HCT116 (cell line): ENCODE measurements around the gene EIF5AL1. TPM values are rescaled to one million over a fixed set of nuclear protein-coding genes. Genes with fewer than 3 reads are reported as not detected.

Experiments
- ATAC-seq: fragments of 200-7000 bp; cut with Tn5 transposase; 2 replicates; pipeline ENCODE4 v1.9.1; 2020; ENCODE audit warnings: mild to moderate bottlenecking, moderate library complexity
- BruUV-seq: library from RNA; stranded (reverse); fragments of 400-500 nt; replicated peaks from 2 replicates; lab custom pipeline; 2021; lab: Mats Ljungman, UMichigan
- CTCF ChIA-PET: fragments of 300-600 bp; sonication (Branson Sonifier 250); formaldehyde crosslinking; loops from one replicate; lab custom pipeline; 2021; ENCODE audit warnings: antibody characterized with exemption; lab: Charles Lee
- POLR2A ChIA-PET: fragments of 300-600, 350-600 bp; sonication (Branson Sonifier 250); formaldehyde crosslinking; loops from one replicate; lab custom pipeline; 2021; ENCODE audit warnings: antibody characterized with exemption; lab: Charles Lee
- RAD21 ChIA-PET, 2 experiments: fragments of 300-600 bp; sonication (Branson Sonifier 250); formaldehyde crosslinking; loops; one replicate each; lab custom pipeline; 2023; ENCODE audit warnings: low total read pairs in 2 of 2; ENCODE audit not compliant: uncharacterized antibody in 2 of 2, unreplicated experiment in 2 of 2, low non-redundant PET in 1 of 2; lab: Charles Lee
- DNase-seq: peaks from one replicate; pipeline ENCODE4 v3.0.0-alpha.2; 2010; ENCODE audit warnings: low read depth, low spot score
- H2AFZ ChIP-seq: fragments of 200-600 bp; shearing (Covaris generic), sonication (generic); 2 replicates; pipeline ENCODE4 v1.6.1; 2017; ENCODE audit warnings: low read depth, mixed run types, mixed read lengths, antibody characterized with exemption, low read length; ENCODE audit not compliant: poor library complexity, severe bottlenecking
- H3K27ac ChIP-seq: 2 replicates; pipeline ENCODE4 v1.5.1; 2012; ENCODE audit warnings: low read depth, low read length
- H3K27me3 ChIP-seq: fragments of 200-600 bp; sonication (generic); 2 replicates; pipeline ENCODE4 v1.6.1; 2016; ENCODE audit warnings: mixed run types, low read length, mixed read lengths; ENCODE audit not compliant: insufficient read depth
- H3K36me3 ChIP-seq, 2 experiments: fragments of 200-500 bp in 1 of 2; fragments of 200-600 bp in 1 of 2; sonication (Bioruptor generic) in 1 of 2; sonication (generic) in 1 of 2; 2 replicates each; pipeline versions ENCODE4 v1.5.1 to v1.6.1; 2014 to 2016; ENCODE audit warnings: low read length in 2 of 2, inconsistent platforms in 1 of 2, mixed read lengths in 1 of 2, mixed run types in 1 of 2; ENCODE audit not compliant: insufficient read depth in 2 of 2, control insufficient read depth in 1 of 2
- H3K4me1 ChIP-seq, 2 experiments: fragments of 200-600 bp in 1 of 2; sonication (generic) in 1 of 2; 2 replicates each; pipeline versions ENCODE4 v1.5.1 to v1.6.1; 2012 to 2017; ENCODE audit warnings: low read length in 2 of 2, inconsistent platforms in 1 of 2, mild to moderate bottlenecking in 1 of 2, mixed read lengths in 1 of 2, mixed run types in 1 of 2, moderate library complexity in 1 of 2; ENCODE audit not compliant: insufficient read depth in 2 of 2, control insufficient read depth in 1 of 2
- H3K4me2 ChIP-seq: fragments of 200-600 bp; sonication (generic); 2 replicates; pipeline ENCODE4 v1.6.1; 2017; ENCODE audit warnings: mixed run types, low read length, mixed read lengths
- H3K4me3 ChIP-seq, 2 experiments: fragments of 200-600 bp in 1 of 2; sonication (generic) in 1 of 2; replicated peaks in 1 of 2; 2 replicates each; pipeline ENCODE4 v1.5.1; 2011 to 2016; ENCODE audit warnings: low read length in 2 of 2, control low read depth in 1 of 2, low read depth in 1 of 2, mild to moderate bottlenecking in 1 of 2, mixed read lengths in 1 of 2, mixed run types in 1 of 2
- H3K79me2 ChIP-seq: fragments of 200-600 bp; sonication (generic); 2 replicates; pipeline ENCODE4 v1.6.1; 2017; ENCODE audit warnings: mild to moderate bottlenecking, mixed run types, low read length, moderate library complexity, mixed read lengths; ENCODE audit not compliant: insufficient read depth
- H3K9ac ChIP-seq: fragments of 200-600 bp; sonication (generic); 2 replicates; pipeline ENCODE4 v1.6.1; 2016; ENCODE audit warnings: low read length, mixed read lengths
- H3K9me2 ChIP-seq: fragments of 200-600 bp; sonication (generic), shearing (Covaris generic); 2 replicates; pipeline ENCODE4 v1.6.1; 2017; ENCODE audit warnings: mixed run types, mild to moderate bottlenecking, moderate library complexity; ENCODE audit not compliant: insufficient read depth
- H3K9me3 ChIP-seq, 2 experiments: fragments of 200-500 bp in 1 of 2; fragments of 200-600 bp in 1 of 2; sonication (Bioruptor generic) in 1 of 2; sonication (generic) in 1 of 2; 2 replicates each; pipeline ENCODE4 v1.6.1; 2014 to 2017; ENCODE audit warnings: low read length in 2 of 2, mixed read lengths in 2 of 2, inconsistent platforms in 1 of 2, low read depth in 1 of 2, mild to moderate bottlenecking in 1 of 2, mixed run types in 1 of 2, moderate library complexity in 1 of 2; ENCODE audit not compliant: control insufficient read depth in 1 of 2, insufficient read depth in 1 of 2
- H4K20me1 ChIP-seq: fragments of 200-600 bp; sonication (generic), shearing (Covaris generic); 2 replicates; pipeline ENCODE4 v1.6.1; 2017; ENCODE audit warnings: mixed run types, mild to moderate bottlenecking, moderate library complexity; ENCODE audit not compliant: insufficient read depth
- CBX3 ChIP-seq: IDR thresholded peaks from 2 replicates; pipeline ENCODE4 v1.6.1; 2012; ENCODE audit warnings: low read depth
- CEBPB ChIP-seq: IDR thresholded peaks from 2 replicates; pipeline ENCODE4 v1.6.1; 2012; ENCODE audit warnings: low read depth
- EGR1 ChIP-seq: IDR thresholded peaks from 2 replicates; pipeline ENCODE4 v1.6.1; 2012; ENCODE audit warnings: low read depth
- ELF1 ChIP-seq: IDR thresholded peaks from 2 replicates; pipeline ENCODE4 v1.6.1; 2012; ENCODE audit warnings: low read depth, borderline replicate concordance
- EZH2 ChIP-seq: fragments of 200-600 bp; sonication (generic); IDR thresholded peaks from 2 replicates; pipeline ENCODE4 v1.6.1; 2017; ENCODE audit warnings: antibody characterized with exemption, mixed run types
- EZH2phosphoT487 ChIP-seq: fragments of 200-600 bp; IDR thresholded peaks from 2 replicates; pipeline ENCODE4 v1.6.1; 2018; ENCODE audit warnings: antibody characterized with exemption, borderline replicate concordance
- JUND ChIP-seq: IDR thresholded peaks from 2 replicates; pipeline ENCODE4 v1.6.1; 2012
- POLR2A ChIP-seq: IDR thresholded peaks from 2 replicates; pipeline ENCODE4 v1.7.0; 2011; ENCODE audit warnings: borderline replicate concordance; ENCODE audit not compliant: insufficient read depth, insufficient read length; ENCODE audit errors: extremely low read depth
- SIN3A ChIP-seq: IDR thresholded peaks from 2 replicates; pipeline ENCODE4 v1.6.1; 2012; ENCODE audit warnings: low read depth
- SP1 ChIP-seq: IDR thresholded peaks from 2 replicates; pipeline ENCODE4 v1.6.1; 2012; ENCODE audit warnings: low read depth
- SRF ChIP-seq: IDR thresholded peaks from 2 replicates; pipeline ENCODE4 v1.6.1; 2012; ENCODE audit warnings: low read depth
- TCF7L2 ChIP-seq: IDR thresholded peaks from 2 replicates; pipeline ENCODE4 v1.7.0; 2011; ENCODE audit warnings: borderline replicate concordance, inconsistent platforms; ENCODE audit not compliant: insufficient read depth, insufficient read length; ENCODE audit errors: extremely low read depth
- YY1 ChIP-seq: IDR thresholded peaks from 2 replicates; pipeline ENCODE4 v1.6.1; 2011; ENCODE audit warnings: low read length, low read depth, moderate library complexity, mild to moderate bottlenecking; ENCODE audit not compliant: insufficient replicate concordance; ENCODE audit errors: extremely low read depth
- ZFX ChIP-seq: fragments of 450-650 bp; IDR thresholded peaks from 2 replicates; pipeline ENCODE4 v1.6.1; 2017
- ZNF274 ChIP-seq: fragments of 200-500 bp; sonication (Bioruptor generic); IDR thresholded peaks from 2 replicates; pipeline ENCODE4 v1.6.1; 2014; ENCODE audit warnings: mild to moderate bottlenecking, low read depth, low read length, inconsistent platforms
- intact Hi-C: fragments of 100-400 bp; cut with micrococcal nuclease; formaldehyde crosslinking; loops from 2 replicates; pipeline ENCODE4 v1.10.0; 2022
- total RNA-seq: library from RNA; stranded (reverse); gene quantifications from one replicate; pipeline ENCODE4 v1.2.1, GENCODE V29; 2021; ENCODE audit not compliant: unreplicated experiment
- TF ChIP-seq, protein P1 (sequence below): IDR thresholded peaks from 2 replicates; pipeline ENCODE4 v1.6.1; 2011; ENCODE audit warnings: mild to moderate bottlenecking, low read length, moderate library complexity; ENCODE audit not compliant: insufficient replicate concordance; ENCODE audit errors: extremely low read depth
- TF ChIP-seq, protein P2 (sequence below): IDR thresholded peaks from 2 replicates; pipeline ENCODE4 v1.6.1; 2012
- TF ChIP-seq, protein P3 (sequence below): IDR thresholded peaks from 2 replicates; pipeline ENCODE4 v1.6.1; 2012
- TF ChIP-seq, protein P4 (sequence below): IDR thresholded peaks from 2 replicates; pipeline ENCODE4 v1.6.1; 2012; ENCODE audit warnings: low read depth
- TF ChIP-seq, protein P5 (sequence below), 3 experiments: fragments of 200-600 bp in 1 of 3; sonication (generic) in 1 of 3; IDR thresholded peaks in 2 of 3; conservative IDR thresholded peaks in 1 of 3; 2 replicates each; pipeline ENCODE4 v1.5.1; 2012 to 2017; ENCODE audit warnings: low read depth in 2 of 3, low read length in 2 of 3, antibody characterized with exemption in 1 of 3, borderline replicate concordance in 1 of 3, control low read depth in 1 of 3, mild to moderate bottlenecking in 1 of 3, mixed read lengths in 1 of 3, mixed run types in 1 of 3, moderate library complexity in 1 of 3; ENCODE audit not compliant: insufficient read depth in 1 of 3

Gene EIF5AL1
- total RNA-seq, 1 experiment from 2014 or later, result 5.6 TPM

DNA sequence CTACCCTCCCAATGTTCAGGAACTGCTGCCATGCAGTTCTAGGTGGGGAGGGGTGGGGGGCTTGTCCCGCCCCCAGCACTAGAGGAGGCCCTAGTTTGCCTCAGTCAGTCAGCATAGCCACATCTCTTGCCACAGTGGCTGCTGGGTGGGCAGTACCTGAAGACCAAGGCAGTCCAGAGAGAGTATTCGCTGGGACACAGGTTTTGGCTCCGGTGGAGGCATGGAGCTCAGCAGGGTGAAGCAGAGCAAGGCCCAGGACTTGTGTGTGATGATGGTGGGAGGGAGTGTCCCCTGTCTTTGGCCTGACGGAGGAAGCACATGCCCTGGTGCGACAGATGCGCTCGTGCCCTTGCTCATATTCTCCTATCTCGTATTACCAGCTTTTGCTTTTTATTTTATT, 42.2 kb upstream of the EIF5AL1 start:
- no peaks in the 10 kb centered on the region for H3K9me3 ChIP-seq
- no peak overlapping the region for H3K27ac ChIP-seq
- no TSS peak for BruUV-seq
- no peaks in the 10 kb centered on the region for H3K4me1 ChIP-seq
- H3K4me2 ChIP-seq, result no peak overlapping the region
- H3K36me3 ChIP-seq, result no peaks in the 10 kb centered on the region
- H3K79me2 ChIP-seq, result no peaks in the 10 kb centered on the region
- ChIA-PET POLR2A (no interaction called here), RAD21 (no interaction called here), CTCF (interaction anchor here (1.6 to 1.8 kb wide), 2 partner anchors 18 to 96 kb away, joined by 3 to 5 read pairs; no protein-coding TSS in a partner anchor)
- H3K4me3 ChIP-seq, result no peak overlapping the region
- no peaks in the 10 kb centered on the region for H3K9me2 ChIP-seq
- ATAC-seq (no peak), DNase-seq (no peak)
- TF ChIP-seq POLR2A, result no peak
- no peak for TF ChIP-seq SIN3A
- TF ChIP-seq JUND, result no peak
- TF ChIP-seq, protein P1, sequence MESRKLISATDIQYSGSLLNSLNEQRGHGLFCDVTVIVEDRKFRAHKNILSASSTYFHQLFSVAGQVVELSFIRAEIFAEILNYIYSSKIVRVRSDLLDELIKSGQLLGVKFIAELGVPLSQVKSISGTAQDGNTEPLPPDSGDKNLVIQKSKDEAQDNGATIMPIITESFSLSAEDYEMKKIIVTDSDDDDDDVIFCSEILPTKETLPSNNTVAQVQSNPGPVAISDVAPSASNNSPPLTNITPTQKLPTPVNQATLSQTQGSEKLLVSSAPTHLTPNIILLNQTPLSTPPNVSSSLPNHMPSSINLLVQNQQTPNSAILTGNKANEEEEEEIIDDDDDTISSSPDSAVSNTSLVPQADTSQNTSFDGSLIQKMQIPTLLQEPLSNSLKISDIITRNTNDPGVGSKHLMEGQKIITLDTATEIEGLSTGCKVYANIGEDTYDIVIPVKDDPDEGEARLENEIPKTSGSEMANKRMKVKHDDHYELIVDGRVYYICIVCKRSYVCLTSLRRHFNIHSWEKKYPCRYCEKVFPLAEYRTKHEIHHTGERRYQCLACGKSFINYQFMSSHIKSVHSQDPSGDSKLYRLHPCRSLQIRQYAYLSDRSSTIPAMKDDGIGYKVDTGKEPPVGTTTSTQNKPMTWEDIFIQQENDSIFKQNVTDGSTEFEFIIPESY, result no peak
- no peak for TF ChIP-seq EZH2
- no peak for TF ChIP-seq ZFX
- no peak for TF ChIP-seq SP1
- TF ChIP-seq CEBPB, result no peak
- TF ChIP-seq, protein P2, sequence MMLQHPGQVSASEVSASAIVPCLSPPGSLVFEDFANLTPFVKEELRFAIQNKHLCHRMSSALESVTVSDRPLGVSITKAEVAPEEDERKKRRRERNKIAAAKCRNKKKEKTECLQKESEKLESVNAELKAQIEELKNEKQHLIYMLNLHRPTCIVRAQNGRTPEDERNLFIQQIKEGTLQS, result no peak
- TF ChIP-seq EGR1, result no peak
- no peak for TF ChIP-seq ELF1
- no peak for TF ChIP-seq EZH2phosphoT487
- TF ChIP-seq SRF, result no peak
- TF ChIP-seq CBX3, result no peak
- TF ChIP-seq, protein P3, sequence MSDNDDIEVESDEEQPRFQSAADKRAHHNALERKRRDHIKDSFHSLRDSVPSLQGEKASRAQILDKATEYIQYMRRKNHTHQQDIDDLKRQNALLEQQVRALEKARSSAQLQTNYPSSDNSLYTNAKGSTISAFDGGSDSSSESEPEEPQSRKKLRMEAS, result no peak
- TF ChIP-seq TCF7L2, result no peak
- TF ChIP-seq, protein P4, sequence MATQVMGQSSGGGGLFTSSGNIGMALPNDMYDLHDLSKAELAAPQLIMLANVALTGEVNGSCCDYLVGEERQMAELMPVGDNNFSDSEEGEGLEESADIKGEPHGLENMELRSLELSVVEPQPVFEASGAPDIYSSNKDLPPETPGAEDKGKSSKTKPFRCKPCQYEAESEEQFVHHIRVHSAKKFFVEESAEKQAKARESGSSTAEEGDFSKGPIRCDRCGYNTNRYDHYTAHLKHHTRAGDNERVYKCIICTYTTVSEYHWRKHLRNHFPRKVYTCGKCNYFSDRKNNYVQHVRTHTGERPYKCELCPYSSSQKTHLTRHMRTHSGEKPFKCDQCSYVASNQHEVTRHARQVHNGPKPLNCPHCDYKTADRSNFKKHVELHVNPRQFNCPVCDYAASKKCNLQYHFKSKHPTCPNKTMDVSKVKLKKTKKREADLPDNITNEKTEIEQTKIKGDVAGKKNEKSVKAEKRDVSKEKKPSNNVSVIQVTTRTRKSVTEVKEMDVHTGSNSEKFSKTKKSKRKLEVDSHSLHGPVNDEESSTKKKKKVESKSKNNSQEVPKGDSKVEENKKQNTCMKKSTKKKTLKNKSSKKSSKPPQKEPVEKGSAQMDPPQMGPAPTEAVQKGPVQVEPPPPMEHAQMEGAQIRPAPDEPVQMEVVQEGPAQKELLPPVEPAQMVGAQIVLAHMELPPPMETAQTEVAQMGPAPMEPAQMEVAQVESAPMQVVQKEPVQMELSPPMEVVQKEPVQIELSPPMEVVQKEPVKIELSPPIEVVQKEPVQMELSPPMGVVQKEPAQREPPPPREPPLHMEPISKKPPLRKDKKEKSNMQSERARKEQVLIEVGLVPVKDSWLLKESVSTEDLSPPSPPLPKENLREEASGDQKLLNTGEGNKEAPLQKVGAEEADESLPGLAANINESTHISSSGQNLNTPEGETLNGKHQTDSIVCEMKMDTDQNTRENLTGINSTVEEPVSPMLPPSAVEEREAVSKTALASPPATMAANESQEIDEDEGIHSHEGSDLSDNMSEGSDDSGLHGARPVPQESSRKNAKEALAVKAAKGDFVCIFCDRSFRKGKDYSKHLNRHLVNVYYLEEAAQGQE, result no peak
- no peak for TF ChIP-seq YY1
- no peak for TF ChIP-seq ZNF274
- TF ChIP-seq, protein P5, sequence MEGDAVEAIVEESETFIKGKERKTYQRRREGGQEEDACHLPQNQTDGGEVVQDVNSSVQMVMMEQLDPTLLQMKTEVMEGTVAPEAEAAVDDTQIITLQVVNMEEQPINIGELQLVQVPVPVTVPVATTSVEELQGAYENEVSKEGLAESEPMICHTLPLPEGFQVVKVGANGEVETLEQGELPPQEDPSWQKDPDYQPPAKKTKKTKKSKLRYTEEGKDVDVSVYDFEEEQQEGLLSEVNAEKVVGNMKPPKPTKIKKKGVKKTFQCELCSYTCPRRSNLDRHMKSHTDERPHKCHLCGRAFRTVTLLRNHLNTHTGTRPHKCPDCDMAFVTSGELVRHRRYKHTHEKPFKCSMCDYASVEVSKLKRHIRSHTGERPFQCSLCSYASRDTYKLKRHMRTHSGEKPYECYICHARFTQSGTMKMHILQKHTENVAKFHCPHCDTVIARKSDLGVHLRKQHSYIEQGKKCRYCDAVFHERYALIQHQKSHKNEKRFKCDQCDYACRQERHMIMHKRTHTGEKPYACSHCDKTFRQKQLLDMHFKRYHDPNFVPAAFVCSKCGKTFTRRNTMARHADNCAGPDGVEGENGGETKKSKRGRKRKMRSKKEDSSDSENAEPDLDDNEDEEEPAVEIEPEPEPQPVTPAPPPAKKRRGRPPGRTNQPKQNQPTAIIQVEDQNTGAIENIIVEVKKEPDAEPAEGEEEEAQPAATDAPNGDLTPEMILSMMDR (IDR thresholded peaks at IDR 0.05 in 2 of 3, conservative IDR thresholded peaks at IDR 0.05 in 1 of 3; ENCODE audit: borderline replicate concordance in 1 of 3, insufficient read depth in 1 of 3, low read depth in 2 of 3, low read length in 2 of 3), result no peak
- no peaks in the 10 kb centered on the region for H4K20me1 ChIP-seq
- no peaks in the 10 kb centered on the region for H3K27me3 ChIP-seq
- H2AFZ ChIP-seq, result no peak overlapping the region
- intact Hi-C loops, result no loop called here
- no peak overlapping the region for H3K9ac ChIP-seq
